ENCODE data around the gene SP8. TPM values are rescaled to one million over a fixed set of nuclear protein-coding genes. Genes with fewer than 3 reads are reported as not detected.

SP8 gene
- polyA plus RNA-seq, 1 of the 3 experiments (the other 2 are of a cell fraction): not detected

DNA sequence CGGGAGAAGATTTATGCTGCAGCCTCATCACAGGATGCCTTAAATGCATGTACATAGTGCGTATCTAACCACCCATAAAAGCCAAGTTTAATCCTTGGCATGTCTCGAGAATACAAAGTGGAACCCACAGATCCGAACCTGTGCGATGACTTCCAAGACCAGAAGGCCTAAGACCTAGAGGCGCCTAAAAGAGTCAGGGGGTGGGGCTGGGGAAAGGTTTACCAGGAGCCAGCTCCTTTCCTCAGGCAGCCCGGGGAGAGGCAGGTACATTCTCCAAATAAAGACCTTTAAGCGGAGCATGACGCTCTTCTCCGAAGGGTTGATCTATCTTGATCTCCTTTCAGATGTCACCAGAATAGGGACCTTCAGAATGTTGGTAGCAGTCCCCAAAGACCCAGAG is 9.7 kb downstream of the SP8 start (continued):
- TF ChIP-seq PBX3 (IDR thresholded peaks at IDR 0.05) (no peak), NFIC (IDR thresholded peaks at IDR 0.05; ENCODE audit: borderline replicate concordance) (no peak), MEF2A (IDR thresholded peaks at IDR 0.05; ENCODE audit: borderline replicate concordance, low read depth) (no peak), RAD21 (IDR thresholded peaks at IDR 0.05; ENCODE audit: low read length) (no peak), SIN3A (IDR thresholded peaks at IDR 0.05; ENCODE audit: borderline replicate concordance, low read depth, low read length) (no peak), MXI1 (IDR thresholded peaks at IDR 0.05; ENCODE audit: low read depth, low read length) (no peak)
- TF ChIP-seq, protein P1, sequence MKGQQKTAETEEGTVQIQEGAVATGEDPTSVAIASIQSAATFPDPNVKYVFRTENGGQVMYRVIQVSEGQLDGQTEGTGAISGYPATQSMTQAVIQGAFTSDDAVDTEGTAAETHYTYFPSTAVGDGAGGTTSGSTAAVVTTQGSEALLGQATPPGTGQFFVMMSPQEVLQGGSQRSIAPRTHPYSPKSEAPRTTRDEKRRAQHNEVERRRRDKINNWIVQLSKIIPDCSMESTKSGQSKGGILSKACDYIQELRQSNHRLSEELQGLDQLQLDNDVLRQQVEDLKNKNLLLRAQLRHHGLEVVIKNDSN (IDR thresholded peaks at IDR 0.05; ENCODE audit: borderline replicate concordance, low read depth): no peak
- TF ChIP-seq, protein P2, sequence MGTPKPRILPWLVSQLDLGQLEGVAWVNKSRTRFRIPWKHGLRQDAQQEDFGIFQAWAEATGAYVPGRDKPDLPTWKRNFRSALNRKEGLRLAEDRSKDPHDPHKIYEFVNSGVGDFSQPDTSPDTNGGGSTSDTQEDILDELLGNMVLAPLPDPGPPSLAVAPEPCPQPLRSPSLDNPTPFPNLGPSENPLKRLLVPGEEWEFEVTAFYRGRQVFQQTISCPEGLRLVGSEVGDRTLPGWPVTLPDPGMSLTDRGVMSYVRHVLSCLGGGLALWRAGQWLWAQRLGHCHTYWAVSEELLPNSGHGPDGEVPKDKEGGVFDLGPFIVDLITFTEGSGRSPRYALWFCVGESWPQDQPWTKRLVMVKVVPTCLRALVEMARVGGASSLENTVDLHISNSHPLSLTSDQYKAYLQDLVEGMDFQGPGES (IDR thresholded peaks at IDR 0.05; ENCODE audit: low read depth, low read length): no peak

GRCh38 chr7:20776214-20776911 is 10.3 kb downstream of the SP8 start:
- H3K9me3 ChIP-seq: no peaks in the 10 kb centered on the region
- no peak overlapping the region for H3K4me3 ChIP-seq (ENCODE audit: low read depth in 2 of 2, low read length in 1 of 2)
- TF ChIP-seq, protein P2 (IDR thresholded peaks at IDR 0.05; ENCODE audit: low read depth, low read length): no peak
- TF ChIP-seq YY1 (IDR thresholded peaks at IDR 0.05; ENCODE audit: low read depth) (no peak), RAD21 (IDR thresholded peaks at IDR 0.05; ENCODE audit: low read length) (no peak), MXI1 (IDR thresholded peaks at IDR 0.05; ENCODE audit: low read depth, low read length) (no peak), TCF12 (IDR thresholded peaks at IDR 0.05) (no peak), FOSL2 (IDR thresholded peaks at IDR 0.05; ENCODE audit: borderline replicate concordance, low read depth) (no peak), PBX3 (IDR thresholded peaks at IDR 0.05) (no peak)
- ChIA-PET POLR2A (no interaction called here), CTCF (interaction anchor here (0.8 to 7.5 kb wide), 9 partner anchors 11 to 1334 kb away, joined by 3 to 68 read pairs (median 5); no protein-coding TSS in a partner anchor)
- no peak for DNase-seq
- H3K36me3 ChIP-seq (replicated peaks in 1 of 2; ENCODE audit: control insufficient read depth in 1 of 2, insufficient read depth in 2 of 2, low read length in 1 of 2): no peaks in the 10 kb centered on the region
- no peaks in the 10 kb centered on the region for H3F3A ChIP-seq (replicated peaks; ENCODE audit: insufficient read depth)
- H3K4me2 ChIP-seq: no peak overlapping the region
- no peak overlapping the region for H2AFZ ChIP-seq (ENCODE audit: low read depth)
- H3K79me2 ChIP-seq (ENCODE audit: insufficient read depth): no peaks in the 10 kb centered on the region
- no peaks in the 10 kb centered on the region for H4K20me1 ChIP-seq (ENCODE audit: insufficient read depth)
- WGBS (ENCODE audit: low lambda C conversion rate): 6% methylated on average over 29 of the region's 29 CpGs
- no peak overlapping the region for H3K9ac ChIP-seq
- H3K9me2 ChIP-seq: no peaks in the 10 kb centered on the region
- peaks cover 65% of the 10 kb centered on the region for H3K27me3 ChIP-seq (ENCODE audit: insufficient read depth)
- H3K4me1 ChIP-seq (ENCODE audit: control insufficient read depth in 1 of 2, insufficient read depth in 2 of 2, low read depth in 1 of 2, low read length in 1 of 2): no peaks in the 10 kb centered on the region; a peak in 1 of 4 replicates
- H3K27ac ChIP-seq (ENCODE audit: low read depth in 2 of 2, low read length in 1 of 2): no peak overlapping the region
